Measurements from ENCODE around the gene GARIN5B.

DNA sequence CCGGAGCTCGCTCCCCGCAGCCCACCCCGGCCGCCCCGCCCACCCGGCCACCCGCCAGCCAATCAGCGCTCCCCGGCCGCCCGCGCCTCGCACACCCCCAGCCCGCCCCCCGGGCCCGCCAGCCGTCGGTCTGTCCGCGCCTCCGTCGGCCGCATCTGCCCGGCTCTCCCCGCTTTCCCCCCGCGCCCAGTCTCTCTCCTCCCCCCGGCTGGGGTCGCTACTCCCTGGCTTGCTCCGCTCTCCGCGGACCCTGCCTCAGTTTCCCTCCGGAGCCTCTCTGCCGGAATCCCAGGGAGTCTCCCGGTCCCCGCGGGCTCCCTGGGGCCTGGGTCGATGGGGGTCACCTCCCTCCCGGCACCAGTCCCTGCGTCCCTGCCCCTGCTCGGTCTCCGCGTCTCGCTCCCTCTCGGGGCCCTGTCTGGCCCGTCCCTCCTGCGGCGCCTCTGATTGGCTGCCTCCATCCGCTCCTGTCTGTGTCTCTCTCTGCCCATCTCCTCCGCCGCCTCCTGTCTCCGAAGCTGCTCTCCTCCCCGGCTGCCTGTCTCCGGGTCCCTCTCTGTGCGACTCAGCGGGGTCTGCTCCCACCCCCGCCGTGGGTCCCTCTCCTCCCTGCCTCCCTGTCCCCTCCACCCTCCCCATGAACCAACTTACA is 6.7 kb upstream of the GARIN5B start:
- TF ChIP-seq POLR2A (IDR thresholded peaks at IDR 0.05) = no peak
- TF ChIP-seq, protein P1, sequence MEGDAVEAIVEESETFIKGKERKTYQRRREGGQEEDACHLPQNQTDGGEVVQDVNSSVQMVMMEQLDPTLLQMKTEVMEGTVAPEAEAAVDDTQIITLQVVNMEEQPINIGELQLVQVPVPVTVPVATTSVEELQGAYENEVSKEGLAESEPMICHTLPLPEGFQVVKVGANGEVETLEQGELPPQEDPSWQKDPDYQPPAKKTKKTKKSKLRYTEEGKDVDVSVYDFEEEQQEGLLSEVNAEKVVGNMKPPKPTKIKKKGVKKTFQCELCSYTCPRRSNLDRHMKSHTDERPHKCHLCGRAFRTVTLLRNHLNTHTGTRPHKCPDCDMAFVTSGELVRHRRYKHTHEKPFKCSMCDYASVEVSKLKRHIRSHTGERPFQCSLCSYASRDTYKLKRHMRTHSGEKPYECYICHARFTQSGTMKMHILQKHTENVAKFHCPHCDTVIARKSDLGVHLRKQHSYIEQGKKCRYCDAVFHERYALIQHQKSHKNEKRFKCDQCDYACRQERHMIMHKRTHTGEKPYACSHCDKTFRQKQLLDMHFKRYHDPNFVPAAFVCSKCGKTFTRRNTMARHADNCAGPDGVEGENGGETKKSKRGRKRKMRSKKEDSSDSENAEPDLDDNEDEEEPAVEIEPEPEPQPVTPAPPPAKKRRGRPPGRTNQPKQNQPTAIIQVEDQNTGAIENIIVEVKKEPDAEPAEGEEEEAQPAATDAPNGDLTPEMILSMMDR (IDR thresholded peaks at IDR 0.05) = no peak
- no peak for TF ChIP-seq POLR2AphosphoS5 (IDR thresholded peaks at IDR 0.05)

Data from prostate gland (tissue), 2 donors.